ENCODE results near the gene KBTBD3.

- TF ChIP-seq EZH2 (IDR thresholded peaks at IDR 0.05; ENCODE audit: borderline replicate concordance) (no peak), EZH2phosphoT487 (IDR thresholded peaks at IDR 0.05; ENCODE audit: low read depth, severe bottlenecking, unreplicated experiment) (no peak)
- TF ChIP-seq, protein P1, sequence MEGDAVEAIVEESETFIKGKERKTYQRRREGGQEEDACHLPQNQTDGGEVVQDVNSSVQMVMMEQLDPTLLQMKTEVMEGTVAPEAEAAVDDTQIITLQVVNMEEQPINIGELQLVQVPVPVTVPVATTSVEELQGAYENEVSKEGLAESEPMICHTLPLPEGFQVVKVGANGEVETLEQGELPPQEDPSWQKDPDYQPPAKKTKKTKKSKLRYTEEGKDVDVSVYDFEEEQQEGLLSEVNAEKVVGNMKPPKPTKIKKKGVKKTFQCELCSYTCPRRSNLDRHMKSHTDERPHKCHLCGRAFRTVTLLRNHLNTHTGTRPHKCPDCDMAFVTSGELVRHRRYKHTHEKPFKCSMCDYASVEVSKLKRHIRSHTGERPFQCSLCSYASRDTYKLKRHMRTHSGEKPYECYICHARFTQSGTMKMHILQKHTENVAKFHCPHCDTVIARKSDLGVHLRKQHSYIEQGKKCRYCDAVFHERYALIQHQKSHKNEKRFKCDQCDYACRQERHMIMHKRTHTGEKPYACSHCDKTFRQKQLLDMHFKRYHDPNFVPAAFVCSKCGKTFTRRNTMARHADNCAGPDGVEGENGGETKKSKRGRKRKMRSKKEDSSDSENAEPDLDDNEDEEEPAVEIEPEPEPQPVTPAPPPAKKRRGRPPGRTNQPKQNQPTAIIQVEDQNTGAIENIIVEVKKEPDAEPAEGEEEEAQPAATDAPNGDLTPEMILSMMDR (IDR thresholded peaks at IDR 0.05; ENCODE audit: poor library complexity): no peak
These were observed 60.1 kb downstream of the KBTBD3 start for GRCh38 chr11:106017093-106017492.
